ENCODE data around the gene NTRK2.

Gene NTRK2

GRCh38 chr9:84756731-84757130, 87.2 kb downstream of the NTRK2 start:
- Histone ChIP-seq H3K9me2 (ENCODE audit: low read depth, low read length) (no peaks in the 10 kb centered on the region), H4K20me1 (ENCODE audit: insufficient read depth, low read length) (no peaks in the 10 kb centered on the region), H3K9me3 (ENCODE audit: low read length) (no peaks in the 10 kb centered on the region), H3K79me2 (ENCODE audit: insufficient read depth, low read length) (no peaks in the 10 kb centered on the region), H3K4me1 (ENCODE audit: insufficient read depth, low read length, severe bottlenecking) (no peaks in the 10 kb centered on the region), H3K27ac (ENCODE audit: low read depth, low read length, poor library complexity, severe bottlenecking) (no peak overlapping the region), H3K4me3 (ENCODE audit: low read depth, low read length, poor library complexity, severe bottlenecking) (no peak overlapping the region), H3K27me3 (ENCODE audit: insufficient read depth, low read length) (0 out of 2 replicates have a peak, but pooled peaks cover 7% of the 10 kb centered on the region), H3K9ac (ENCODE audit: low read length) (no peak overlapping the region), H2AFZ (ENCODE audit: low read length) (no peak overlapping the region), H3K36me3 (ENCODE audit: insufficient read depth, low read length) (no peaks in the 10 kb centered on the region), H3K4me2 (ENCODE audit: low read length) (no peak overlapping the region), H3F3A (ENCODE audit: insufficient read depth, low read length) (no peaks in the 10 kb centered on the region)
- TF ChIP-seq CTCF (IDR thresholded peaks at IDR 0.05; ENCODE audit: low read length) (no peak), EZH2 (IDR thresholded peaks at IDR 0.05; ENCODE audit: borderline replicate concordance, low read length) (no peak)

GRCh38 chr9:84758817-84759216, 89.3 kb downstream of the NTRK2 start:
- Histone ChIP-seq H3F3A (ENCODE audit: insufficient read depth, low read length) (no peaks in the 10 kb centered on the region), H3K4me2 (ENCODE audit: low read length) (no peak overlapping the region), H2AFZ (ENCODE audit: low read length) (no peak overlapping the region), H3K4me3 (ENCODE audit: low read depth, low read length, poor library complexity, severe bottlenecking) (no peak overlapping the region), H3K9ac (ENCODE audit: low read length) (no peak overlapping the region), H3K27me3 (ENCODE audit: insufficient read depth, low read length) (0 out of 2 replicates have a peak, but pooled peaks cover 7% of the 10 kb centered on the region), H4K20me1 (ENCODE audit: insufficient read depth, low read length) (no peaks in the 10 kb centered on the region), H3K36me3 (ENCODE audit: insufficient read depth, low read length) (no peaks in the 10 kb centered on the region), H3K9me3 (ENCODE audit: low read length) (no peaks in the 10 kb centered on the region), H3K27ac (ENCODE audit: low read depth, low read length, poor library complexity, severe bottlenecking) (no peak overlapping the region), H3K9me2 (ENCODE audit: low read depth, low read length) (no peaks in the 10 kb centered on the region), H3K79me2 (ENCODE audit: insufficient read depth, low read length) (no peaks in the 10 kb centered on the region), H3K4me1 (ENCODE audit: insufficient read depth, low read length, severe bottlenecking) (no peaks in the 10 kb centered on the region)
- no peak for TF ChIP-seq EZH2 (IDR thresholded peaks at IDR 0.05; ENCODE audit: borderline replicate concordance, low read length)

GRCh38 chr9:84759300-84759750, 89.8 kb downstream of the NTRK2 start:
- Histone ChIP-seq H3K9ac (ENCODE audit: low read length) (no peak overlapping the region), H3K4me2 (ENCODE audit: low read length) (no peak overlapping the region), H3K36me3 (ENCODE audit: insufficient read depth, low read length) (no peaks in the 10 kb centered on the region), H3K27ac (ENCODE audit: low read depth, low read length, poor library complexity, severe bottlenecking) (no peak overlapping the region), H3K27me3 (ENCODE audit: insufficient read depth, low read length) (0 out of 2 replicates have a peak, but pooled peaks cover 7% of the 10 kb centered on the region), H2AFZ (ENCODE audit: low read length) (no peak overlapping the region), H3K4me3 (ENCODE audit: low read depth, low read length, poor library complexity, severe bottlenecking) (no peak overlapping the region), H3K4me1 (ENCODE audit: insufficient read depth, low read length, severe bottlenecking) (no peaks in the 10 kb centered on the region), H3K9me2 (ENCODE audit: low read depth, low read length) (no peaks in the 10 kb centered on the region), H3F3A (ENCODE audit: insufficient read depth, low read length) (no peaks in the 10 kb centered on the region), H4K20me1 (ENCODE audit: insufficient read depth, low read length) (no peaks in the 10 kb centered on the region), H3K79me2 (ENCODE audit: insufficient read depth, low read length) (no peaks in the 10 kb centered on the region), H3K9me3 (ENCODE audit: low read length) (no peaks in the 10 kb centered on the region)
- TF ChIP-seq EZH2 (IDR thresholded peaks at IDR 0.05; ENCODE audit: borderline replicate concordance, low read length): no peak
- TF ChIP-seq CTCF (IDR thresholded peaks at IDR 0.05; ENCODE audit: low read length): no peak

GRCh38 chr9:84759804-84760203, 90.3 kb downstream of the NTRK2 start:
- Histone ChIP-seq H3K4me3 (ENCODE audit: low read depth, low read length, poor library complexity, severe bottlenecking) (no peak overlapping the region), H3K4me2 (ENCODE audit: low read length) (no peak overlapping the region)
- TF ChIP-seq CTCF (IDR thresholded peaks at IDR 0.05; ENCODE audit: low read length): no peak
- TF ChIP-seq EZH2 (IDR thresholded peaks at IDR 0.05; ENCODE audit: borderline replicate concordance, low read length): no peak

More at GRCh38 chr9:84759804-84760203, 90.3 kb downstream of the NTRK2 start:
- no peak overlapping the region for H2AFZ ChIP-seq (ENCODE audit: low read length)
- H3K9me2 ChIP-seq (ENCODE audit: low read depth, low read length): no peaks in the 10 kb centered on the region
- no peaks in the 10 kb centered on the region for H3K79me2 ChIP-seq (ENCODE audit: insufficient read depth, low read length)
- 0 out of 2 replicates have a peak, but pooled peaks cover 7% of the 10 kb centered on the region for H3K27me3 ChIP-seq (ENCODE audit: insufficient read depth, low read length)
- no peaks in the 10 kb centered on the region for H3F3A ChIP-seq (ENCODE audit: insufficient read depth, low read length)
- no peaks in the 10 kb centered on the region for H3K4me1 ChIP-seq (ENCODE audit: insufficient read depth, low read length, severe bottlenecking)
- no peaks in the 10 kb centered on the region for H3K36me3 ChIP-seq (ENCODE audit: insufficient read depth, low read length)
- H3K9me3 ChIP-seq (ENCODE audit: low read length): no peaks in the 10 kb centered on the region
- H4K20me1 ChIP-seq (ENCODE audit: insufficient read depth, low read length): no peaks in the 10 kb centered on the region
- no peak overlapping the region for H3K27ac ChIP-seq (ENCODE audit: low read depth, low read length, poor library complexity, severe bottlenecking)
- H3K9ac ChIP-seq (ENCODE audit: low read length): no peak overlapping the region
